CD4-positive, alpha-beta T cell treated with Interleukin-6 for 4 hours (primary cell): ENCODE results near the gene PITPNB.

ENCODE experiments used
- DNase-seq: peaks from one replicate; pipeline ENCODE4 v3.0.0-alpha.2; 2020; ENCODE audit warnings: mixed read lengths

The PITPNB gene

GRCh38 chr22:27878541-27878940, 40.5 kb downstream of the PITPNB start:
- DNase-seq, result no peak

GRCh38 chr22:27877501-27877900, 41.6 kb downstream of the PITPNB start:
- DNase-seq, result no peak

- DNase-seq, result no peak
These were observed 42.4 kb downstream of the PITPNB start for GRCh38 chr22:27876684-27877083.

- peak; percentile 12 for DNase-seq
These were observed 43.1 kb downstream of the PITPNB start for GRCh38 chr22:27875951-27876350.

GRCh38 chr22:27874764-27875163, 44.3 kb downstream of the PITPNB start:
- no peak for DNase-seq

- no peak for DNase-seq
These were observed 44.9 kb downstream of the PITPNB start for GRCh38 chr22:27874185-27874584.

- no peak for DNase-seq
These were observed 45.6 kb downstream of the PITPNB start for GRCh38 chr22:27873472-27873871.

- no peak for DNase-seq
These were observed 46.6 kb downstream of the PITPNB start for GRCh38 chr22:27872488-27872887.

GRCh38 chr22:27871306-27872014, 47.6 kb downstream of the PITPNB start:
- DNase-seq, result no peak

- no peak for DNase-seq
These were observed 48.5 kb downstream of the PITPNB start for GRCh38 chr22:27870234-27871191.

- no peak for DNase-seq
These were observed 50.2 kb downstream of the PITPNB start for GRCh38 chr22:27868732-27869282.

- DNase-seq, result no peak
These were observed 50.9 kb downstream of the PITPNB start for GRCh38 chr22:27867953-27868731.

- no peak for DNase-seq
These were observed 51.7 kb downstream of the PITPNB start for GRCh38 chr22:27867085-27867952.

GRCh38 chr22:27866135-27867084, 52.6 kb downstream of the PITPNB start:
- no peak for DNase-seq

- no peak for DNase-seq
These were observed 53.6 kb downstream of the PITPNB start for GRCh38 chr22:27865496-27865895.

- DNase-seq, result no peak
These were observed 55.5 kb downstream of the PITPNB start for GRCh38 chr22:27863556-27863955.

GRCh38 chr22:27863001-27863400, 56.1 kb downstream of the PITPNB start:
- DNase-seq, result no peak

- DNase-seq, result no peak
These were observed 59.7 kb downstream of the PITPNB start for GRCh38 chr22:27859336-27859735.

GRCh38 chr22:27858626-27859025, 60.4 kb downstream of the PITPNB start:
- no peak for DNase-seq

GRCh38 chr22:27857443-27857842, 61.6 kb downstream of the PITPNB start:
- DNase-seq, result no peak

GRCh38 chr22:27856386-27856785, 62.7 kb downstream of the PITPNB start:
- no peak for DNase-seq
